NCI-H1105 treated with DMSO at 0.1 percent for 48 hours (cell line): ENCODE data around the gene CCDC148.
"Not testable (repeated sequence)": the region's sequence is repeated elsewhere in the genome, so short reads cannot be mapped to it uniquely, and the experiment has no call there.

Experiments used
- DNase-seq: peaks from one replicate; lab custom pipeline; 2025; lab: John Stamatoyannopoulos, UW

CCDC148 gene

DNA sequence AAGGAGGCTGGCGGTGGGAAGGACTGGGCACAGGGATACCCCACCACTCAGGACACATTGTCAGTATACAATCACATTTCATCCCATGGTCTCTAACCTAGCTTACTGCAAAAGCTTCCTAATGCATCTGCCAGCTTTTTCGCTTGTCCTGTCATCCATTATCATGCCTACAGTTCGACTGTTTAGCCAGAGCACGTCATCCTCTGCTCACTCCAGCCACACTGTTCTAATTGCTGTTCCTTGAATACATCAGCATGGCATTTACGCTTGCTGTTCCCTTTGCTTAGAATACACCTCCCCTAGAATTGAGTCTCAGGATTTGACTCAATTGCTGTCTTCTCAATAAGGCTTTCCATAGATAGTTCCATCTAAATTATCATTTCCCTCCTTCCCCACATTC is 166.3 kb downstream of the CCDC148 start:
- DNase-seq, result no peak

DNA sequence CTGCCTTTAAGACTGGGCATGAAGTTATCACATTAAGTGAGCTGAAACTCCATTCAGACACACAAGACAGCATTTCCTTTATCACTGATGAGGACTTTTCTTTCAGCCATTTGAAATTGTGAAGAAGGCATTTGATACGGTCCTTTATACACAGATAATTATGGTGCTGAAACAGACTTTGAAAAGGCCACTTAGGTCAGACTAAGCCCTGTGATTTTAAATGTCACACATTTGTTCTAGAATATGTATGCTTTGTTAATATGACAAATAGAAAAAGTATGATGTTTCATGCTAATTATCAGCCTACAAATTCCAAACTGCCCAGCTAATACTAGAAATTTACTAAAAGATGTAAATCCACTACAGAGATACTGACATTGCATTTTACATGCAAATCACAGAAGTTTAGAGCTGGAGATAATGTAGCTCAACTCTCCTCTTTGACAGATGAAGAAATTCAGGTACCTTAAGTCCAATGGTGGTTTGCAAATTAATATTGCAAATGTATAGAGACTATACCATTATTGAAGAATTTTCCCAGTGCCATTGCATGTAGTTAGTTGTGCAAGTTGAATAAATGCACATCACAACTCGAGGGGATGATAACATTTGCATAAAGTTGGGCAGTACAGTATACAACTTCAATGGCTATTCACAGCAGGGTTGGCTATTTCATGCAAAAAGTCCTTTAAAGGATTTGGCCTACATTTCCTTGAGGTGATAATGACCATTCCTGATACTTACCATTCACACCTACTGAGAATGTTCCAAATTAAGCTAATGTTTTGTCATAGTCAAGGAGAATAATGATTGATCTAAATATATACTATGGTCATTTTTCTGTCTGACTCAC is 179.7 kb downstream of the CCDC148 start:
- DNase-seq, result no peak

DNA sequence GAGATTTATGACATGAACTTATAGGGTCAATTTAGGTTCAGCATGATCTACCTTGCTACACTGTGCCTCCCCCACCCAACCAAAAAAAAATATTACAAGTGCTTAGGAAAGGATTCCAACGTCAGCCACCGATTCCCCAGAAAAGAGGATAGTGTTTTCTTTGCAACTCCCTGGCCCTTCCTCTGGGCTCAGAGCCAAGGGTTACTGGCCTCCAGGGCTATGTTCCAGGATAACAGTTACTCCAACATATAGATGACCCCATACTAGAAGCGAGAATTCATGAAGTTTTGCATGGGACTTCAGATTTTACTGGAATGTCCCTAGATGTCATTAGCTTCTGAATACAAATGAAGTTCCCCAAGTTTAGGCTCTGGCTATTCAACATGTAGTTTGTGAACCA is 182.8 kb downstream of the CCDC148 start:
- DNase-seq, result no peak

DNA sequence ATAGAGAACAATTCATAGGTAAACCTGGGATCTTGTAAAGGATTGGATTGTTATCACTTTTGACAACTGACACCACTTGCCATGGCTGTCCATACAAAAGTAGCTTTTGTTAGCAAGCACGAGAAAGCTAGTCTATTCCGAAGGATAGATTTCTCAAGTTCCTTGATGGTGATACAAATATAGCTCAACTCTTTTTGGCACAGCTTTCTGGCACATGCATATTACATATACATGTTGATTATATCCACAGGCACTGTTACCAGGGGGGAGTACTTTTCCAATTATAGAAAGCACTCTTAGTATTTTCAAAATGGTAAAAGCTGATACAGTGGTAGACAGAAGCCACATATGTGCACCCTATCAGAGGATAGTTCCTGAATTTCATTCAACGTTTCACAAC is 186.0 kb downstream of the CCDC148 start:
- DNase-seq, result no peak

DNA sequence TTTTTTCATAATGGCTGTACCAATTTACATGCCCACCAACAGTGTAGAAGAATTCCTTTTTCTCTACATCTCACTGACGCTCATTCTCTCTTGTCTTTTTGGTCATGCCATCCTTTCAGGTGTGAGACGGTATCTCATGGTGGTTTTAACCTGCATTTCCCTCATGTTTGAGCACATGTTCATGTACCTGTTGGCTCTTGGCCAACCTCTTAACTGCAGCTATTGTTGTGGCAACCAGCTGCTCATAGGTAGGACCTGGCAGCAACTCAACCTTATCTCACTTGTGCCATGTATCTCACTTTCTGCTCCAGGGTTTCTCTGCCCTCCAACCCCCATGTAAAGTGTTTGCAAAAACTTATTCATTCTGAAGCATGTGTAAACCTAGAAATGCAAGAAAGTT is 187.4 kb downstream of the CCDC148 start:
- peak; percentile 89 for DNase-seq

DNA sequence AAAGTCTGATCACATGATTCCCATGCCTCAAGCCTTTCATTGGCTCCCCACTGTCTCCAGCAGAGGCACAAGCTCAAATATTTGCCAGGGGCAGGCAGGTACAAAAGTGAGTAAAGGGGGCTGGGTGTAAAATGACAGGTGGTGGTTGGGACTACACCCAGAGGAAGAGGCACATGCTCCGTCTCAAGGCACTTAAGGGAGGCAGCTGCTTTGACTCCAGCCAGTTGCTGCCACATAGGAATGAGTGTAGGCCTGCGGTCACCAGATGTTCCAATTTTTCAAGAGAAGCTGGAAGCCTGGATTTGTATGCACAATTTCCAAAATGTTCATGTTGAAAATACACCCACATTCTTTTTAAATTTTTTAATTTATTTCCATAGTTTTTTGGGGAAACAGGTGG is 190.4 kb downstream of the CCDC148 start:
- peak; percentile 31 for DNase-seq

DNA sequence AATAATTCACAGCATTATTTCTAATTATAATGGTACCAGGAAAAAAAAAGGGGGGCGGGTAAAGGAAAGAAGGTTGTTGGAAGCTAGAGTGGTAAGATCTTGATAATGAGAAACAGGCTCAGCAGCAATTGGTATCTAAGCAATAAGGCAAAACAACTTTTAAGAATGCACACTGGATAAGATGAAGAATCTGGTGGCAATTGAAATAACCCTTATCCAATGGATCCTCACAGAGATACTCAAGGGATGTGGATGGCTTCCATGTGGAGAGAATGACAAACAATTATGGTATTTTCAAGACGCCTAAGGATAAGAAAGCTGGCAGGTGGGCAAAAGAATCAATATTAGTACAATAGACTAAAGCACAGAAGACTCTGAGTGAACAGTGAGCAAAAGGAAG is 201.3 kb downstream of the CCDC148 start:
- DNase-seq, result peak; percentile 98

DNA sequence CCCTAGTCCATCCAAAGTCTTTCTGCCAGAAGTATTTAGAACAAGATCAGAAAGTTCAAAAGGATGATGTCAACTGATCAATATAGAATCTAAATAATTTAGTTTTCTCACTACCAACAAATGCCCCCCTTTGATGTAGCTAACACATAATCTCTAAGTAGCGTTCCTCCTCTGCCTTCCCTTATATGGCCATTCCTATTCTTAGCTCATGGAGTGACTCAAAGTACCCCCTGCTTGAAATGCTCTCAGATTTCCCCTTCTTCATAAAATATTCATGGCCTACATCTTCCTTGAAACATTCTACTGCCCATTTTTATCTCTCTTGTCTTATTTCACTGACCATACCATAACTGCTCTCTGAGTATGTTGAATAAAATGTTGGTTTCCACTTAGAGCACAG is 203.4 kb downstream of the CCDC148 start:
- no peak for DNase-seq

DNA sequence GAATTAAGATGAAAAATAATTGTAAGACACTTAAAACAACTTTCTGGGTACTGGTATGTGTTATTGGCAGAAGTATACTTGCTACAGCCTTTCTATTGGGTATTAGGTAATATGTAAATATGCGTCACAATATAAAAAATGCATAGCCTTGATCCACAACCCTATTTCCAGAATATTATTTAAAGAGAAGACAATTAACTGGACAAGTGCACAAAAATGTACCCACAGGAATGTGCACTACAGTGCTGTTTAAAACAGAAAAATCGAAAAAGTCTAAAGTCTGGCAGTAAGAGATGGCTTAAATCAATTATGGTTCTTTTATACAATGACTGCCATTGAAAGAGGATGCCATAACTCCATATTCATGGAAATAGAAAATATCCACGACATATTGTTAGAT is 205.2 kb downstream of the CCDC148 start:
- no peak for DNase-seq

DNA sequence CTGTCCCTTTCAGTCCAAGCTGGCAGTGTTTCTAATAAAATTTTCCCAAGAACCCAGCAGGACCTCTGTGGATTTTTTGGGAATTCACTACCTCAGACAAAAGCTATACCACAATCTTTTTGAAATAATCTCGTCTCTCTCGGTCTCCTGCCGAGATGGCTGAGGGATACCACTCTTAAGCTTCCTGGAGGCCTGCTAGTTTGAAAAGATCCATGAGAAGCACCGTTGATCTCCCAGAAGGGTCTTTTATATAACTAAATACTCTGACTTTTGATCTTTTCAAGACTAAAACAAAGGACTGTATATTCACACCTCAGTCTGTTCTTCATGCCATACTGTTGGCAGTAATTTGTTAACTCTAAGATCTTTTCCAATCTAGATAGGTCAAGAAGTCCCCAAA is 213.2 kb downstream of the CCDC148 start:
- no peak for DNase-seq

DNA sequence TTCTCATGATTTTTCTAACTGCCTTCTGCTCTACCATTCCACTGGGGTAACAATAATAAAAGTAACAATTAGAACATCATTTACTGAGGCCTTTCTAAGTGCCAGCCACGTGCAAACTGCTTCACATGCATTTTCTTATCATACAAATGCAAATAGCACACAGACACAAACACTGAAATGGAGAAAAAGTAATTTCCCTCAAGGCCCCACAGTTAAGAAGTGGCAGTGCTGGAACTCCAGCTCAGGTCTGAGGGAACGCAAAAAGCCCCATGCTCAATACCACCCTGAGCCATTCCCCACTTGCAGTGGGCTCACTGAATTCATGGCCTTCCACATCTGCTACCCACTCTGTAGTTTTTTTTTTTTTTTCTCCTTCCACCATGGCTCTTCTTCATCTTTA is 214.3 kb downstream of the CCDC148 start:
- no peak for DNase-seq

DNA sequence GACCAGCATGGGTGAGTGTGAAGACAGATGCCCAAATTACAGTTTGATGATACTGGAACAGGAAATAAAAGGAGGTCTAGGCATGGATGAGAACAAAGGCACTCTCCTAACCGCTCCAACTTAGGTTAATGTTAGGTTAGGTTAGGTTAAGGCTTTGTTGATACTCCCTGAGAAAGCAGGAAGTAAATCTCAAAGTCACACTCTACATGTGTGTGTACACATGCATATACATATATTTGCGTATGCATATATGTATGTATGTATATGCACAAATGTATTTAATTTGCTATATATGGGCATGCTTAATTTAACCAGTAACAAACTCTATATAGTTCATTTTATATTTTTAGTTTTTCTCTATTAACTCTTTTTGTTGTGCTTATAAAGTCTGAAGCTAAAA is 215.6 kb downstream of the CCDC148 start:
- no peak for DNase-seq

DNA sequence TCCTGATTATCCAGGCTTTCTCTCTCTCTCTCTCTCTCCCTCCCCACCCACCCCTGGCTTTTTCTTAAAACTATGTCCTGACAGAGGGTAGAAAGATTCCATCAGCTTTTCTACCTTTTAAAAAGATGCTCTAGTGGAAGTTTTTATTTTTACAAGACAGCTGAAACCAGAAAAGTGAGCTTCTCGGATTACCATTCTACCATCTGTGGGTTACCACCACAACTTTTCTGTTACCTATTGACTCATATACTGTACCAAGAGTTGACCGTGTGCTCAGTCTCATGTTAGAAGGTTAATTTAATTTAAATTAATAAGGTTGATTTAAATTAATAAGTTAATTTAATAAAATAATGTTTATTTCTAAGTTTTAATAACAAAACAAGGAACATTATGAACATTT is 217.3 kb downstream of the CCDC148 start:
- no peak for DNase-seq

DNA sequence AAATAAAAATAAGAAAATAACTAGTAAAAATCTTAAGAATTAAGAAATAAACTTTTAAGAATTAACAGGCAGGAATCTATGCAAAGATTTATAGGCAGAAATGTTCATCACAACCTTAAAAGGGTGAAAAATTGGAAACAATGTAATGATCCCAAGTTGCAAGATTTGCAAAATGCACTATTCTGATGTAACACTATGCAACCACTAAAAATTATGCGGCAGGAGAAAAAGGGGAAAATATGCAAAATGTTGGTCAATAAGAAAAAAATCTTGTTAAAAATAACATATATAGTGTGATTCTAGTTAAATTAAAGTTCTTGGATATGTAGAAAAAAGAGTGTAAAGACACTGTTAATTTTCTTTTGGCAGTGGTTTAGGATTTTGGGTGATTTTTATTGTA is 222.1 kb downstream of the CCDC148 start:
- DNase-seq, result no peak

DNA sequence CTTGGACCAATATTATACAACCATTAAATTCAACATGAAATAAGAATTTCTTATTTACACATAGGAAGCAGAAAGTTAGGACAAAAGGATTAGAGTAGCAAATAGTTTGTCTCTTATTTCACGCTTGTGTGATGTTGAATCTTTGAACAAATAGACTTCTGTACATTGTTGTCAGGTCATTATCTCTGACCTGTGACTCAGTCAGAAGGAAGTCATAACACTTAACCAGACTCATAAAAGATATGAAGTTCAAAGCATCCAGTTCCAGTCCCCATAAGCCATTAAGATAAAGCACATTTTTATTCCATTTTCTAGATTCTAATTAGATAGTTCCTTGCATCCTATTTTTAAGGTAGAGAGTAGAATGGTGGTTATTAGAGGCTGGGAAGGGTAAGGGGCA is 224.1 kb downstream of the CCDC148 start:
- DNase-seq, result no peak

DNA sequence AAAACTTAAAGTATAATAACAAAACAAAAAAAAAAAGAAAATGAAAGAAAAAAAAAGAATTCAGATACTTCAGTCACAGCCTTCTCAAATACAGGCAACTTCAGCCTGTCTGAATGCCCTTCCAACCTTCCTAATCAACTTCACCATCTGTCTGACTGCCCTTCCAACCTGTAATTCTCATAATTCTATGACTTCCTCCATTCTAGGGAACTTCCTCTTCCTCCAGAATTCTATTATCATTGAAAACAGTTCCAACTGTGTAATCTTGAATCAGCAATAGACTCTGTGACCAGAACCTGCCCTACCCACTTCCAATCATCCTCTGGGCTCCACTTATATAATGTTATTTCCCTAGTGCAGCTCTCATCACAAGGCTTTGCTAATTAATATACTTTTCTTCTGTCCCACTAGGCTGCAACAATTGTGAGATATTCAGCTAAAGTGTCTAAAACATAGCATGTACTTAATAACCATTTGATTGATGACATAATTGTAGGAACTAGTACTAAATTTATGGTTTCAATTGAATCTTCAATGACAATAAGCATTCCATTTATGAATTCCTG is 227.5 kb downstream of the CCDC148 start:
- DNase-seq, result no peak

DNA sequence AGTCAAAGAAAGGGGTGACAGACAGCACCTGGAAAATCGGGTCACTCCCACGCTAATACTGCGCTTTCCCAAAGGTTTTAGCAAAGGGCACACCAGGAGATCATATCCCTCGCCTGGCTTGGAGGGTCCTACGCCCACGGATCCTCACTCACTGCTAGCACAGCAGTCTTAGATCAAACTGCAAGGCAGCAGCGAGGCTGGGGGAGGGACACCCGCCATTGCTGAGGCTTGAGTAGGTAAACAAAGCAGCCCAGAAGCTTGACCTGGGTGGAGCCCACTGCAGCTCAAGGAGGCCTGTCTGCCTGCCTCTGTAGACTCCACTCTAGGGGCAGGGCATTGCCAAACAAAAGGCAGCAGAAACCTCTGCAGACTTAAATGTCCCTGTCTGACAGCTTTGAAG is 233.5 kb downstream of the CCDC148 start:
- DNase-seq, result not testable (repeated sequence)

DNA sequence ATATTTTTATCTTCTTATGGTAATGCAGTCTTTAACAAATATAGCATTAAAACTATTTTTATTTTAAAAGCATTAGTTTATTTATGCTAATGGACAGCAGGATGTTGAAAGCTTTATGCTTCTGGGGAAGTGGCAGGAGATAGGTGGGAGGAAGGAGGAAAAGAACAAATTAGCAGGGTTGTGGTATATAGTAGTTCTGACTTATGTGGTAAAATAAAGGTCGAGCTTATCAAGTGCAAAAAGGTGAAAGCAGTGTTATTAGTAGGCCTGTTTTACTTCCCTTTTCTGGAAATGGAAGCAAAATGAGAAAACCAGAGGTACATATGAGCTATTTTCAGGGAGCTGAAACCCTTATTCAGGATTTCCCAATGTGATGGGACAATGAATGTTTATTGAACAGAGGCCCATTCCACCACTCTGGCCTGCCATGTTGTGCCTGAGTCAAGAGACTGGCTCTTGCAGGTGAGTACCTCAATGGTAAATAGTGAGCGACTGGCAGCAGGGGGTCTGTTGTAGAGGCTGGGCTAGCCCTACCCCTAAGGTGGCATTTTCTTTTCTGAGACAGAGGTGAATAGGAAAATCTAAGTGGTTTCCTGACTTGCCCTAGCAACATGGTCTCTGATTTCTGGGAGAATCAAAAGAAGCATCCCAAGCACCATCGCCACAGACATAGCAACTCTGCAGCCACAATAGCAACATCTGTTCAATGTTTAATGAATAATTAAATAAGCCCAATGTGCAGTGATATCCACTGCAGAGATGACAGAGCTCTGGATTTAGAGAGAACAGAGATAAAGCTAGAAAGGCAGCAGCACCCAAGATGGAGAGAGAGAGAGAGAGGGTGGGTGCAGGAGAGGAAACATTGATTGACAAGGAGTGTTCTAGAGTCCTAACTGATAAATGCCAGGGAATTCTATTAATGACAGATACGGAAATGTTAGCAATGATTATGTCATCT is 235.2 kb downstream of the CCDC148 start:
- DNase-seq, result no peak

DNA sequence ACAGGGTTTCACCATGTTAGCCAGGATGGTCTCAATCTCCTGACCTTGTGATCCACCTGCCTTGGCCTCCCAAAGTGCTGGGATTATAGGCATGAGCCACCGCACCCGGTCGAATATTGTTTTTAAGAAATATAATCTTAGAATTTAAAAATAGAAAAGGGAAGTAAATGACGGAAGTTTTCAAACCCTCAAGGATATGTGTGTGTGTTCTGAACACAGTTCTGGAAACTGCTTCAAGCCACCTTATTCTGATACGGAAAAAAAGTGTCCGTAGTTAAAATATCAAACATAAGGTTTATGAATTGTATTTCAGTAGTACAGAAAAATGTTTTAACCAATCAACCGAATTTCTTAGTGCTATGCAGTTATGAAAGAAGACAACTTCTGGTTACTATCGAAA is 239.0 kb downstream of the CCDC148 start:
- no peak for DNase-seq

DNA sequence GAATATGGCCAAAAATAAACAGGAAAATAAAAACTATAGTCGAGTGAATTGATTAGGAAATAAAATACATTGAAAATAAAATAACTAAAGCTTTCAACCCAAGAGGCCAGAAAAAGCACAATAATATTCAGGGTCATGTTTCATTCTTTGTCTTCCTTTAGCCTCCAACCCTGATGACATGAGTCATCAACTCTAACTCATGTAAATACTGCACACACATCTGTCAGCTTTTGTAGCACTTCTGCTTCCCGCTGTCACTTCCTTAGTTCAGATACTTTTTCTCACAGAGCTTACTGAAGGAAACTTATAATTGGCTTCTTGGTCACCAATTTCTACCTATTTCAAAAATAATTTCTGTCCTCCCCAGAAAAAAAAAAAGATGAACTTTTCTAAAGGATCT is 242.1 kb downstream of the CCDC148 start:
- DNase-seq, result no peak

DNA sequence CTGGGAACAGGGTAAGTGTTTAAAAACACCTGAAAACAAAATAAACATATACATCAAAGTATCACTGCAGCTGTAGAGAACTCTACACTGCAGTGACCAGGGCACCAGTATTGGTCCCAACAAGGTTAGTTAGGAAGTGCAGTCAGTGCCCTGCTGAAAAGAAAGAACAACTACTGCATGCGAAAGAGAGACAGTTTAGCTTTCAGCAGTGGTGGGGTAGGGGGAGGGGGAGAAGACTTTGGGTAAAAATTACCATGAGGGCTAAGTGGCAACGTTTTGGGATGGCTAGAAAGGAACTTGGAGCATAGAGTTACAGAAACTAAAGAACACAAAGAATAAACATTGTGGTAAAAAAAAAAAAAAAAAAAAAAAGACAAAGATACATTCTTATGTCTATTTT is 242.8 kb downstream of the CCDC148 start:
- no peak for DNase-seq

DNA sequence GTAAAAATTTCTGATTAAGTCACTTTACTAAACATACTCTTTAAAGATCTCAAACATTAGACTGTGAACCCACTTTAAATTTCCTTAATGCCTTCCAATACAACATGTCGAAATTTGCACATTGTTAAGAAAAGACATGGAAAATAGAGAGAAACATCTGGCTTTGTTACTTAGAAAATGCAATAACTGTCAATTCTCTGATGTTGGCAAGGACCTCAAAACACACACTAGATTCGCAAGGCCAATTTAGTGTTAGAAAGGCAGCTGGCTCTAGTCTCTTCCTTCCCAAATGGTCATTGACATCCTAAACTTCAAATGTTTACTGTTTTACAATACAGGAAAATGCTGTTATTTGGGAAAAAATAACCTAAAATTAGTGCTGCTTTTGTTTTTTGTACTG is 244.3 kb downstream of the CCDC148 start:
- no peak for DNase-seq

DNA sequence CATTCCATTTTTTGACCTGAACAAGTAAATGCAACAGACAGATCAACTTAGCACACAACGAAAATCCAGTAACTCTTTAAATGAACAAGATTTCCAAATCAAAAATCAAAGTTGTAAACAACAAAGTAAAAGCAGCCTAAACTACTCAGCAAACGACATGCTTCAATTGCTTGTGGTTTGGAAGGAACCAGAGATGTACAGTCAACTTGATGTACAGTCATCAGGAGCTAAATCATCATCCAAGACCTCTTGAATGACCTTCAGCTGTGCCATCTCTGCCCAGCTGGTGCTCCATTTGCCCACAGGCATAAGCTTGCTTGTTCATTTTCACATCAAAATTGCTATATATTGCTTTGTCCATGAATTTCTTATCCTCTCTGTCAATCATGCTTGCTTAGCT is 245.1 kb downstream of the CCDC148 start:
- DNase-seq, result no peak
